Ovary (tissue), 3 donors: ENCODE results near the gene NSF.

ENCODE experiments used
- EP300 ChIP-seq: sonication (generic); formaldehyde crosslinking; IDR thresholded peaks from one replicate; pipeline ENCODE4 v1.6.1; 2017; ENCODE audit warnings: antibody characterized with exemption
- POLR2A ChIP-seq: fragments of 450-650 bp; IDR thresholded peaks from one replicate; pipeline ENCODE4 v1.6.1; 2017; ENCODE audit warnings: antibody characterized with exemption, mild to moderate bottlenecking, moderate library complexity
- TF ChIP-seq, protein P1 (sequence below), 3 donors: fragments of 450-650 bp in 2 of 3; fragments of 200-600 bp in 1 of 3; IDR thresholded peaks; one replicate each; pipeline versions ENCODE4 v1.5.1 to v1.8.0; 2016 to 2022; ENCODE audit warnings: antibody characterized with exemption in 3 of 3, mild to moderate bottlenecking in 1 of 3
- donor health status: DM: no; HTN: no; CAD: no.

DNA sequence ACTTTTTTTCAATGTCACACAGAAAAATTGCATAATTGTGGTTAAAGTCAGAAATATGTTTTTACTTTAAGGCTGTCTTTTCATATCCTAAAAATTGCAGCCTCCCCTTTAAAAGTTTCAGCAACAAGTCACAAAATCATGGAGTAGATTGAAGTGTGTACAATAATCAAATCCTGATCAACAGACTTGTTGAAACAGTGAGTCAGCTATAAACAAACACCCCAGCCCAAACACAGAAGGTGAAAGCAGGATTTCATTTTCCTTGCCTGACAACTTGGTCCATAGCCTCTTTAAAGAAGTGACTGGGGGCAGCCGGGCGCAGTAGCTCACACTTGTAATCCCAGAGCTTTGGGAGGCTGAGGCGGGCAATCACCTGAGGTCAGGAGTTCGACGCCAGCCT, 168.1 kb downstream of the NSF start:
- TF ChIP-seq, protein P1, sequence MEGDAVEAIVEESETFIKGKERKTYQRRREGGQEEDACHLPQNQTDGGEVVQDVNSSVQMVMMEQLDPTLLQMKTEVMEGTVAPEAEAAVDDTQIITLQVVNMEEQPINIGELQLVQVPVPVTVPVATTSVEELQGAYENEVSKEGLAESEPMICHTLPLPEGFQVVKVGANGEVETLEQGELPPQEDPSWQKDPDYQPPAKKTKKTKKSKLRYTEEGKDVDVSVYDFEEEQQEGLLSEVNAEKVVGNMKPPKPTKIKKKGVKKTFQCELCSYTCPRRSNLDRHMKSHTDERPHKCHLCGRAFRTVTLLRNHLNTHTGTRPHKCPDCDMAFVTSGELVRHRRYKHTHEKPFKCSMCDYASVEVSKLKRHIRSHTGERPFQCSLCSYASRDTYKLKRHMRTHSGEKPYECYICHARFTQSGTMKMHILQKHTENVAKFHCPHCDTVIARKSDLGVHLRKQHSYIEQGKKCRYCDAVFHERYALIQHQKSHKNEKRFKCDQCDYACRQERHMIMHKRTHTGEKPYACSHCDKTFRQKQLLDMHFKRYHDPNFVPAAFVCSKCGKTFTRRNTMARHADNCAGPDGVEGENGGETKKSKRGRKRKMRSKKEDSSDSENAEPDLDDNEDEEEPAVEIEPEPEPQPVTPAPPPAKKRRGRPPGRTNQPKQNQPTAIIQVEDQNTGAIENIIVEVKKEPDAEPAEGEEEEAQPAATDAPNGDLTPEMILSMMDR (IDR thresholded peaks at IDR 0.05) = no peak
- TF ChIP-seq EP300 (no peak), POLR2A (no peak)
